ENCODE measurements around the gene NOC4L. TPM values are rescaled to one million over a fixed set of nuclear protein-coding genes. Genes with fewer than 3 reads are reported as not detected.

Gene NOC4L
- total RNA-seq, 6 experiments from 2014 or later: 7.4 to 9.7 (median 8.3) TPM

- Histone ChIP-seq H3K4me1 (no peaks in the 10 kb centered on the region), H3K36me3 (peaks cover 0 to 32% (median 4%) of the 10 kb centered on the region in 4 donors), H3K9me3 (no peaks in the 10 kb centered on the region), H3K27me3 (no peaks in the 10 kb centered on the region), H3K4me3 (no peak overlapping the region), H3K27ac (no peak overlapping the region)
- ATAC-seq (no peak), DNase-seq (peak in 1 of 3 donors; percentile 15)
- no peak for TF ChIP-seq POLR2A (IDR thresholded peaks at IDR 0.05)
- no peak for TF ChIP-seq CTCF (IDR thresholded peaks at IDR 0.05)
- intact Hi-C loops (cut with DNase I): no loop called here
- WGBS (ENCODE audit: insufficient coverage, low coverage, low lambda C conversion rate, missing lambda C conversion rate): 51% methylated on average over 10 of the region's 13 CpGs
Observed at GRCh38 chr12:132137483-132138125, 6.7 kb upstream of the NOC4L start.

GRCh38 chr12:132138941-132139871 lies 5.1 kb upstream of the NOC4L start:
- H3K4me1 ChIP-seq: peaks cover 0 to 7% (median 0%) of the 10 kb centered on the region in 4 donors
- H3K27ac ChIP-seq: no peak overlapping the region
- TF ChIP-seq POLR2A (IDR thresholded peaks at IDR 0.05): no peak
- ATAC-seq (no peak), DNase-seq (peak in 2 of 3 donors; percentile 15 to 48)
- no peaks in the 10 kb centered on the region for H3K9me3 ChIP-seq
- 83% methylated on average over 10 of the region's 34 CpGs for WGBS (ENCODE audit: insufficient coverage, low coverage, low lambda C conversion rate, missing lambda C conversion rate)
- intact Hi-C loops (cut with DNase I): no loop called here
- no peaks in the 10 kb centered on the region for H3K27me3 ChIP-seq
- H3K36me3 ChIP-seq: peaks cover 0 to 32% (median 4%) of the 10 kb centered on the region in 4 donors
- H3K4me3 ChIP-seq: no peak overlapping the region

GRCh38 chr12:132139912-132140311 lies 4.3 kb upstream of the NOC4L start:
- Histone ChIP-seq H3K4me1 (peaks cover 0 to 8% (median 1%) of the 10 kb centered on the region in 4 donors), H3K27ac (no peak overlapping the region), H3K36me3 (peaks cover 0 to 32% (median 4%) of the 10 kb centered on the region in 4 donors), H3K27me3 (no peaks in the 10 kb centered on the region), H3K4me3 (no peak overlapping the region), H3K9me3 (no peaks in the 10 kb centered on the region)
- intact Hi-C loops (cut with DNase I): no loop called here
- 91% methylated on average over 9 of the region's 27 CpGs for WGBS (ENCODE audit: insufficient coverage, low coverage, low lambda C conversion rate, missing lambda C conversion rate)
- DNase-seq: peak in 2 of 3 donors; percentile 16 to 43
- ATAC-seq: no peak
- TF ChIP-seq CTCF (IDR thresholded peaks at IDR 0.05) (no peak), POLR2A (IDR thresholded peaks at IDR 0.05) (no peak)

GRCh38 chr12:132140501-132140900 lies 3.8 kb upstream of the NOC4L start:
- TF ChIP-seq POLR2A (IDR thresholded peaks at IDR 0.05): no peak
- no peak for TF ChIP-seq CTCF (IDR thresholded peaks at IDR 0.05)
- Histone ChIP-seq H3K27me3 (no peaks in the 10 kb centered on the region), H3K27ac (no peak overlapping the region), H3K4me3 (no peak overlapping the region), H3K4me1 (peaks cover 0 to 13% (median 3%) of the 10 kb centered on the region in 4 donors), H3K36me3 (peaks cover 0 to 32% (median 4%) of the 10 kb centered on the region in 4 donors), H3K9me3 (no peaks in the 10 kb centered on the region)
- WGBS (ENCODE audit: insufficient coverage, low coverage, low lambda C conversion rate, missing lambda C conversion rate): 90% methylated on average over 2 of the region's 15 CpGs
- no peak for ATAC-seq
- intact Hi-C loops (cut with DNase I): no loop called here
- DNase-seq: peak; percentile 17 to 42 (median 38)

Measured in right lobe of liver (tissue), 6 donors.